Sigmoid colon (tissue), 7 donors: ENCODE results near the gene DCC. TPM values are rescaled to one million over a fixed set of nuclear protein-coding genes. Genes with fewer than 3 reads are reported as not detected.

ENCODE experiments used
- DNase-seq: peaks from one replicate; pipeline ENCODE4 v3.0.0-alpha.2; 2019
- H3K27ac ChIP-seq, 4 donors: fragments of 200-600 bp; sonication (generic); one replicate each; pipeline ENCODE4 v1.5.1; 2016 to 2019; ENCODE audit warnings: mild to moderate bottlenecking in 1 of 4
- H3K27me3 ChIP-seq, 3 donors: fragments of 200-600 bp; sonication (generic); one replicate each; pipeline ENCODE4 v1.5.1; 2019; ENCODE audit warnings: mild to moderate bottlenecking in 1 of 3
- H3K36me3 ChIP-seq, 4 donors: fragments of 200-600 bp; sonication (generic); one replicate each; pipeline ENCODE4 v1.5.1; 2016 to 2019
- H3K4me1 ChIP-seq, 4 donors: fragments of 200-600 bp; sonication (generic); one replicate each; pipeline ENCODE4 v1.5.1; 2017 to 2019
- H3K4me3 ChIP-seq, 4 donors: fragments of 200-600 bp; sonication (generic); one replicate each; pipeline ENCODE4 v1.5.1; 2017 to 2019; ENCODE audit warnings: mild to moderate bottlenecking in 2 of 4, moderate library complexity in 1 of 4
- H3K9me3 ChIP-seq, 4 donors: fragments of 200-600 bp in 3 of 4; sonication (generic) in 3 of 4; one replicate each; pipeline versions ENCODE4 v1.5.1 to v1.6.1; 2013 to 2019
- CTCF ChIP-seq, 4 experiments: fragments of 450-650 bp in 3 of 4; fragments of 200-600 bp in 1 of 4; IDR thresholded peaks; one replicate each; pipeline ENCODE4 v1.5.1; 2016 to 2019; ENCODE audit warnings: antibody characterized with exemption in 4 of 4, mild to moderate bottlenecking in 3 of 4, moderate library complexity in 2 of 4
- EP300 ChIP-seq, 4 donors: sonication (generic); formaldehyde crosslinking; IDR thresholded peaks; one replicate each; pipeline ENCODE4 v1.6.1; 2017; ENCODE audit warnings: antibody characterized with exemption in 4 of 4
- POLR2A ChIP-seq, 2 donors: fragments of 450-650 bp; IDR thresholded peaks; one replicate each; pipeline ENCODE4 v1.6.1; 2016; ENCODE audit warnings: antibody characterized with exemption in 2 of 2, mild to moderate bottlenecking in 2 of 2, moderate library complexity in 2 of 2
- POLR2AphosphoS5 ChIP-seq, 4 donors: sonication (generic); formaldehyde crosslinking; IDR thresholded peaks; one replicate each; pipeline ENCODE4 v1.6.1; 2017; ENCODE audit warnings: antibody characterized with exemption in 4 of 4
- WGBS, 2 donors: extraction: QIAGEN DNeasy Blood & Tissue Kit; methylation state at CpG; one replicate each; pipeline ENCODE4 v1.1.7; 2013; 5-methylcytosine and 5-hydroxymethylcytosine counted together
- intact Hi-C: fragments of 100-400 bp; cut with DNase I; formaldehyde crosslinking; loops from one replicate; pipeline ENCODE4 v1.15.1; 2023
- polyA plus RNA-seq, 3 donors: library from polyadenylated mRNA; stranded (reverse); fragments of 200-250 nt; gene quantifications; one replicate each; pipeline ENCODE4 v1.2.3, GENCODE V29; 2013
- total RNA-seq, 4 donors: library from RNA; depleted of rRNA; stranded (reverse); fragments of >200 nt; gene quantifications; one replicate each; pipeline ENCODE4 v1.1.0, GENCODE V29; 2016
- donor health status: healthy with polysubstance abuse.
- donor health status: Bipolar disorder and iron deficiency.
- donor health status: healthy.

The DCC gene
- total and polyA plus RNA-seq, 7 donors: 0.04 to 0.83 (median 0.36) TPM; not detected in 2

DNA sequence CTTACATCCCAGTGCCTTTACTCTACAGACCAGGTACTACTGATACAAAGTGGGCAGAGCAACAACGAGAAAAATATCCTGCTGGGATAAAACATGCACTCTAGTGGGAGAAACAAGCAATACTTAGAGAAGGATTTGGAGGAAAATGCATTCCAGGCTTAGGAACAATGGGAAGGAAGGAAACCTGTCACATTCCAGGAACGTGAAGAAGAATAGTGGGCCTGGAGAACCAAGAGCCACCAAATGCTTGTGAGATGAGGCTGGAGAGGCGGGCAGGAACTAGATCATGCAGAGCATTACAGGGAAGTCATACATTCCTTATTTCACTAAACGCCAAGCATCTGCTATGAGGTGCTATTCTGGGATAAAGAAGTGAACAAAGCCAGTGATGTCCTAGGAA lies 342.3 kb downstream of the DCC start:
- WGBS, 2 donors: 37 to 72% methylated on average over 4 of the region's 4 CpGs
- Histone ChIP-seq H3K27me3 (no peaks in the 10 kb centered on the region), H3K4me3 (no peak overlapping the region), H3K36me3 (no peaks in the 10 kb centered on the region), H3K27ac (no peak overlapping the region), H3K9me3 (no peaks in the 10 kb centered on the region), H3K4me1 (no peaks in the 10 kb centered on the region)
- intact Hi-C loops: no loop called here
- no peak for TF ChIP-seq EP300 (IDR thresholded peaks at IDR 0.05)
- no peak for TF ChIP-seq CTCF (IDR thresholded peaks at IDR 0.05)
- TF ChIP-seq POLR2AphosphoS5 (IDR thresholded peaks at IDR 0.05): no peak
- no peak for TF ChIP-seq POLR2A (IDR thresholded peaks at IDR 0.05)
- no peak for DNase-seq

DNA sequence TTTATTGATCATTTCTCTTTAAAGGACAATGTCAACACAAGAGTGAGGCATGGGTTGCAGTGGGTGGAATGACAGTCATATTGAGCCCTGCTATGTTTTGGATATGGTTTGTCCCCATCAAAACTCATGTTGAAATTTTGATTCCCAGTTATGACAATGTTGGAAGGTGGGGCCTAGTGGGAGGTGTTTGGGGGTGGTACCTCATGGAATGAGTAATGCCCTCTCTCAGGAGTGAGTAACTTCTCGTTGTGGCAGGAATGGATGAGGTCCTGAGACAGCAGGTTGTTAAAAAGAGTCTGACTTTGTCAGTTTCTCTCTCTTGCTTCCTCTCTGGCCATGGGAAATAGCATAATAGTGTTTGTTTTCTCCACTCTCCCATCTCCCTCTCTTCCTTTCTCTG lies 345.3 kb downstream of the DCC start:
- WGBS, 2 donors: 67 to 78% methylated on average over 1 of the region's 1 CpG
- Histone ChIP-seq H3K4me3 (no peak overlapping the region), H3K36me3 (no peaks in the 10 kb centered on the region), H3K27ac (no peak overlapping the region), H3K9me3 (no peaks in the 10 kb centered on the region), H3K27me3 (no peaks in the 10 kb centered on the region), H3K4me1 (no peaks in the 10 kb centered on the region)
- no peak for TF ChIP-seq EP300 (IDR thresholded peaks at IDR 0.05)
- no peak for TF ChIP-seq POLR2A (IDR thresholded peaks at IDR 0.05)
- TF ChIP-seq POLR2AphosphoS5 (IDR thresholded peaks at IDR 0.05): no peak
- no peak for TF ChIP-seq CTCF (IDR thresholded peaks at IDR 0.05)
- DNase-seq: no peak
- intact Hi-C loops: no loop called here

DNA sequence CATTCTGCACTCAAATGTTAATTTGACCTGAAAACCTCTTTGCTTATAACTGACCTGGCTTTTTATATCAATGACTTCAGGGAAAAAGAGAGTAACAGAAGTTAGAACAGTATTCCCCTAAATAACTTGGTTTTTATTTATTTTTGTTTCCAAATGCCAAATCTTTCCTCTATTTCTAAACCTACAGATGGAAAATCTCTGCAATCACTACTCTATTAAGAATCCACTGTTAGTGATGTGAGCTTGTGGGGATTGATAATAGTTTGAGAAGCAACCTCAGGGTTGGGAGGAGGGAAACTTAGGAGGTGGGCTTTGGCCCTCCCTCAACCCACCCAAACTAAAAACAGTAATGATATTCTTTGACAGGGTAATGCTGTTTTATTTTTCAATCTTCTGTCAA lies 351.8 kb downstream of the DCC start:
- TF ChIP-seq POLR2A (IDR thresholded peaks at IDR 0.05): no peak
- H3K9me3 ChIP-seq: no peaks in the 10 kb centered on the region
- DNase-seq: no peak
- H3K36me3 ChIP-seq: no peaks in the 10 kb centered on the region
- no peak overlapping the region for H3K4me3 ChIP-seq
- no peaks in the 10 kb centered on the region for H3K27me3 ChIP-seq
- intact Hi-C loops: no loop called here
- no peaks in the 10 kb centered on the region for H3K4me1 ChIP-seq
- no peak overlapping the region for H3K27ac ChIP-seq

- intact Hi-C loops: no loop called here
These were observed 354.8 kb downstream of the DCC start for GRCh38 chr18:52694804-52695203.

GRCh38 chr18:52700116-52700515 lies 360.1 kb downstream of the DCC start:
- H3K4me1 ChIP-seq: no peaks in the 10 kb centered on the region
- 83 to 88% methylated on average over 9 of the region's 9 CpGs for WGBS, 2 donors
- DNase-seq: no peak

More at GRCh38 chr18:52694804-52695203, 354.8 kb downstream of the DCC start:
- TF ChIP-seq POLR2A (IDR thresholded peaks at IDR 0.05): no peak
- peak in 1 of 4 experiments; percentile 17 for TF ChIP-seq CTCF (IDR thresholded peaks at IDR 0.05)
- whole genome bisulfite sequencing, 2 donors: 74 to 90% methylated on average over 1 of the region's 1 CpG
- no peak for DNase-seq
- Histone ChIP-seq H3K36me3 (no peaks in the 10 kb centered on the region), H3K4me1 (no peaks in the 10 kb centered on the region), H3K27ac (no peak overlapping the region), H3K27me3 (no peaks in the 10 kb centered on the region), H3K4me3 (no peak overlapping the region), H3K9me3 (no peaks in the 10 kb centered on the region)

More at GRCh38 chr18:52700116-52700515, 360.1 kb downstream of the DCC start:
- Histone ChIP-seq H3K27me3 (no peaks in the 10 kb centered on the region), H3K4me3 (no peak overlapping the region), H3K9me3 (no peaks in the 10 kb centered on the region), H3K27ac (no peak overlapping the region), H3K36me3 (no peaks in the 10 kb centered on the region)
- TF ChIP-seq POLR2A (IDR thresholded peaks at IDR 0.05) (no peak), POLR2AphosphoS5 (IDR thresholded peaks at IDR 0.05) (no peak), EP300 (IDR thresholded peaks at IDR 0.05) (no peak), CTCF (IDR thresholded peaks at IDR 0.05) (no peak)
- intact Hi-C loops: no loop called here
